ENCODE data around the gene UTS2R. TPM values are rescaled to one million over a fixed set of nuclear protein-coding genes. Genes with fewer than 3 reads are reported as not detected.
"Not testable (repeated sequence)": the region's sequence is repeated elsewhere in the genome, so short reads cannot be mapped to it uniquely, and the experiment has no call there.

The UTS2R gene
- total RNA-seq, 1 donor from 2014 or later: 0.22 TPM

- peaks cover 33% of the 10 kb centered on the region for H3K27me3 Mint-ChIP-seq
- H3K27ac Mint-ChIP-seq: no peak overlapping the region
- H3K9me3 Mint-ChIP-seq (ENCODE audit: low read depth): no peaks in the 10 kb centered on the region
- no peak for TF ChIP-seq CTCF (IDR thresholded peaks at IDR 0.05; ENCODE audit: unreplicated experiment)
- H3K4me1 Mint-ChIP-seq (ENCODE audit: low read depth): peaks cover 10% of the 10 kb centered on the region
- H3K36me3 Mint-ChIP-seq (ENCODE audit: insufficient read depth): no peaks in the 10 kb centered on the region
- H3K4me3 Mint-ChIP-seq (ENCODE audit: low read depth): peak overlapping the region; percentile 11
- DNase-seq (ENCODE audit: low spot score, unreplicated experiment): no peak
Measured at GRCh38 chr17:82370471-82371332, 863 bp upstream of the UTS2R start.

- TF ChIP-seq CTCF (IDR thresholded peaks at IDR 0.05; ENCODE audit: unreplicated experiment): no peak
- DNase-seq (ENCODE audit: low spot score, unreplicated experiment): no peak
- Mint-ChIP-seq H3K36me3 (ENCODE audit: insufficient read depth) (no peaks in the 10 kb centered on the region), H3K9me3 (ENCODE audit: low read depth) (no peaks in the 10 kb centered on the region), H3K27me3 (peaks cover 29% of the 10 kb centered on the region), H3K4me3 (ENCODE audit: low read depth) (peak overlapping the region; percentile 60), H3K4me1 (ENCODE audit: low read depth) (peaks cover 6% of the 10 kb centered on the region), H3K27ac (no peak overlapping the region)
Measured at GRCh38 chr17:82372249-82373071, 895 bp downstream of the UTS2R start.

GRCh38 chr17:82373072-82373452, 1.5 kb downstream of the UTS2R start:
- H3K4me1 Mint-ChIP-seq (ENCODE audit: low read depth); H3K36me3 Mint-ChIP-seq (ENCODE audit: insufficient read depth); H3K9me3 Mint-ChIP-seq (ENCODE audit: low read depth); DNase-seq (ENCODE audit: low spot score, unreplicated experiment): not testable (repeated sequence)
- Mint-ChIP-seq H3K27ac (peak overlapping the region; percentile 68), H3K4me3 (ENCODE audit: low read depth) (peak overlapping the region; percentile 3), H3K27me3 (peaks cover 29% of the 10 kb centered on the region)

- Mint-ChIP-seq H3K9me3 (ENCODE audit: low read depth) (no peaks in the 10 kb centered on the region), H3K36me3 (ENCODE audit: insufficient read depth) (no peaks in the 10 kb centered on the region), H3K4me3 (ENCODE audit: low read depth) (no peak overlapping the region), H3K4me1 (ENCODE audit: low read depth) (peaks cover 3% of the 10 kb centered on the region), H3K27ac (no peak overlapping the region), H3K27me3 (peaks cover 32% of the 10 kb centered on the region)
- TF ChIP-seq CTCF (IDR thresholded peaks at IDR 0.05; ENCODE audit: unreplicated experiment): no peak
- DNase-seq (ENCODE audit: low spot score, unreplicated experiment): no peak
Measured at GRCh38 chr17:82373731-82374625, 2.4 kb downstream of the UTS2R start.

- no peak for TF ChIP-seq CTCF (IDR thresholded peaks at IDR 0.05; ENCODE audit: unreplicated experiment)
- peaks cover 30% of the 10 kb centered on the region for H3K27me3 Mint-ChIP-seq
- H3K27ac Mint-ChIP-seq: no peak overlapping the region
- H3K9me3 Mint-ChIP-seq (ENCODE audit: low read depth): no peaks in the 10 kb centered on the region
- H3K36me3 Mint-ChIP-seq (ENCODE audit: insufficient read depth): no peaks in the 10 kb centered on the region
- DNase-seq (ENCODE audit: low spot score, unreplicated experiment): no peak
- no peak overlapping the region for H3K4me3 Mint-ChIP-seq (ENCODE audit: low read depth)
- H3K4me1 Mint-ChIP-seq (ENCODE audit: low read depth): peaks cover 3% of the 10 kb centered on the region
Measured at GRCh38 chr17:82374626-82375331, 3.2 kb downstream of the UTS2R start.

All from progenitor cell of endocrine pancreas (in vitro differentiated cells).